ENCODE results near the gene C16orf96.
"Not testable (repeated sequence)": the region's sequence is repeated elsewhere in the genome, so short reads cannot be mapped to it uniquely, and the experiment has no call there.

C16orf96 gene

DNA sequence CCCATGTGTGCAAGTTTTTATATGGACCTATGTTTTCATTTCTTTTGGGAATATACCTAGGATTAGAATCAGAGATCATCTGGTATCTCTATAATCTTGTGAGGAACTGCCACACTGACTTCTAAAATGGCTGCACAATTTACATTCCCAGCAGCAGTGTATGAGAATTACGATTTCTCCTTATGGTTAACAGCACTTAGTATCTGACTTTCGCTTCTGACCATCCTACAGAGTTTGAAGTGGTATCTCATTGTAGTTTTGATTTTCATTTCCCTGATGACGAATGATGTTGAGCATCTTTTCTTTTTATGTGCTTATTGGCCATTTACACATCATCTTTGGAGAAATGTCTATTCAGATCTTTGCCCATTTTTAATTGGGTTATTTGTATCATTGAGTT, 10.0 kb downstream of the C16orf96 start:
- no peak for DNase-seq (ENCODE audit: low spot score)

DNA sequence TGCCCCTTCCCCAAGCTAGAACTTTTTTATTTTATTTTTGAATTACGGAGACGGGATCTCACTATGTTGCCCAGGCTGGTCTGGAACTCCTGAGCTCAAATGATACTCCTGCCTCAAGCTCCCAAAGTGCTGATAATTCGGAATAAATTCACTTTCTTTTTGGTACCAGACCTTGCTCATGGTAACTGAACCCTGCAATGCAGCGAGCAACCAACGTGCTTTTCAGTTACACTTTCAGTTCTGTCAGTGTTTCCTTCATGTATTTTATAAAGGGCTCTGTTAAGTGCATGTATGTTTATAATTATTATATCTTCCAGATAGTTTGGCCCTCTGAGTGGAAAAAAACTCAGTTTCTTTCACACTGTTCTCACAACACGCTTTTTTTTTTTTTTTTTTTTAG, 13.9 kb downstream of the C16orf96 start:
- no peak for DNase-seq (ENCODE audit: low spot score)

DNA sequence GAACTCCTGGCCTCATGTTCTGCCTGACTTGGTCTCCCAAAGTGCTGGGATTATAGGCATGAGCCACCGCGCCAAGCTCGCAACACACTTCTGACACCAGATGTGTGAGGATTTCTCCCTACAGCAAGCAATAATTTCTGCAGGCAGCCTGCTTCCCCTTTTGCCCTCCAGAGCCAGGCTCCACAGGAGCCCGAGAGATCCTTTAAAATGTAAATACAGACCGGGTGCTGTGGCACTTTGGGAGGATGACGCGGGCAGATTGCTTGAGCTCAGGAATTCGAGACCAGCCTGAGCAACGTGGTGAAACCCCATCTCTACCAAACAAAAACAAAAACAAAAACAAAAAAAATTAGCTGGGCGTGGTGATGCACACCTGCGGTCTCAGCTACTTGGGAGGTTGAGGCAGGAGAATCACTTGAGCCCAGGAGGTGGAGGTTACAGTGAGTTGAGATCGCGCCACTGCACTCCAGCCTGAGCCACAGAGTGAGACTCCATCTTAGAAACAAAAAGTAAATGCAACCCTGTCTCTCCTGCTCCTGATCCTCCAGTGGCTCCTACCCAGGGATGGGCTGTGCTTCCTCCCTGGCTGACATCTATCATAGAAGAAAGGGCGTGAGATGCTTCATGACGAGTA, 14.7 kb downstream of the C16orf96 start:
- DNase-seq (ENCODE audit: low spot score): no peak

DNA sequence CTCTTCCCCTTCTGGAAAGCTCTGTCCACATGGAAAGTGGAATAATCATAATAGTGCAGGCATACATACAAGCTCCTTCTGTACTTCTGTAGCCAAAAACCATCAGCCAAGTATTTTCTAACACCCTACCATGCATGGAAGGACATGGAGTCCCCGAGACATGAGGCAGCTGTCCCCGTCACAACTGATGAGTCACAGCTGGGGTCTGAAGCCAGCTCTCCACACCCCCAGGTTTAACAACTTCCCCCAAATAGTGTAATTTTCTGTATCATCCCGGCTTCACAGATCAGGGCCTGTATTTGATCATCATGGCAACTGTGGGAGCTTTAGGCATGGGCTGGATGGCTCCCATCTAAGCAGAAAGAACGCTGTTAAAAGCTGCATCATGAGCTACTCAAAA, 16.6 kb downstream of the C16orf96 start:
- no peak for DNase-seq (ENCODE audit: low spot score)

DNA sequence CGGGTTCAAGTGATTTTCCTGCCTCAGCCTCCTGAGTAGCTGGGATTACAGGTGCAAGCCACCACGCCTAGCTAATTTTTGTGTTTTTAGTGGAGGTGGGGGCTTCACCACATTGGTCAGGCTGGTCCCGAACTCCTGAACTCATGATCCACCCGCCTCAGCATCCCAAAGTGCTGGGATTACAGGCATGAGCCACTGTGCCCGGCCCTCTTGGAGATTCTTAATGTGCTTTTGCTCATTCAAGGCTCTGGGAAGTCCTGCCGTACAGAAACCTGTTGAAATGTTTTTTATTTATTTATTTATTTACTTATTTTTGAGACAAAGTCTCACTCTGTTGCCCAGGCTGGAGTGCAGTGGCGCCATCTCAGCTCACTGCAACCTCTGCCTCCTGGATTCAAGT, 17.8 kb downstream of the C16orf96 start:
- not testable (repeated sequence) for DNase-seq (ENCODE audit: low spot score)

DNA sequence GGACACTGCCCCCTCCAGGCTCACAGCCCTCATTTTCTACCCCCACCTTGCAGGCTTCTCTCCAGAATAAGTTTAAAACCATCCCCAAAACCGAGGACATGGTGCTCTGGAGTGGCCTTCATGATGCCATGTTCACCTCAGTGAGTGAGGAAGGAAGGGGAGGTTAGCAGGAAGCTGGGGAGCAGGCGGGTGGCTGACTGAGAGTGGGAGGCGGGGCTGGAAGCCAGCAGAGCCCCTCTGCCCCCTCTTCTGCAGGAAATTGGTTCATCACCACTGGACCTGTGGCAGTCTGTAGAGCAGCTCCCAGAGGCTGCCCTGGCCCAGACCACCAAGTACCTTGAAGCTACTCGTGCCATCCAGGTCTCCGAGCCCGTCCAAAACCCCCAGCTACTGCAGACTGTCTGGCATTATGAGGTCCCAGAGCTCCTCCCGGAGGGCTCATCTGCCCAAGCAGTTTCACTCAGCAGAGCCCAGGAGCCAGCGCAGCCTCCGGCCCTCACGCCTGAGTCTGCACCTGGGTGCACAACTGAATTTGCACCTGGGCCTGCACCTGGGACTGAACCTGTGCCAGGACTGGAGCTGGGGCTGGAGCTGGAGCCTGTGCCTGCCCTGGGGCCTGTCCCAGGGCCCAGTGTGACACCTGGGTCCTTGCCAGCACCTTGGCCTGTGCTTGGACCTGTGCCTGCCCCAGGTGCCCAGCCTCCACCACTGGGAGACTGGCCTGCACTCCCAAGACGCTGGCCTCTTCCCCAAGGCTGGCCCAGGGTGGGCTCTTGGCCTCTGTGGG, 19.0 kb downstream of the C16orf96 start:
- no peak for DNase-seq (ENCODE audit: low spot score)

DNA sequence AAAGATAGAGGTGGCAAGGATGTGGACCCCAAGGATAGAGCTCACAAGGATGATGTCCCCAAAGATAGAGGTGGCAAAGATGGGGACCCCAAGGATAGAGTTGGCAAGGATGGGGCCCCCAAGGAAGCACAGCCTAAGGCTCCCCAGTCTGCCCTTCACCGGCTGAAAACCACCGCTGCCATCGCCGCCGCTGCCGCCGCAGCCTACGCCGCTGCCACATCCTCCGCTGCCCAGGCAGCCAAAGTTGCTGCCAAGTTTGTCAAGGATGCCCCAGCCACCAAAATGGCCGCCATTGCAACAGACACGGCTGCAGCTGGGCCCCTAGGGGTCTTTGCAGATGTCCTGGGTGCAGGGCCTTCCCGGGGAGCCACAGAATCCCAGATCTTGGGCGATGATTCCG, 19.9 kb downstream of the C16orf96 start:
- DNase-seq (ENCODE audit: low spot score): no peak

DNA sequence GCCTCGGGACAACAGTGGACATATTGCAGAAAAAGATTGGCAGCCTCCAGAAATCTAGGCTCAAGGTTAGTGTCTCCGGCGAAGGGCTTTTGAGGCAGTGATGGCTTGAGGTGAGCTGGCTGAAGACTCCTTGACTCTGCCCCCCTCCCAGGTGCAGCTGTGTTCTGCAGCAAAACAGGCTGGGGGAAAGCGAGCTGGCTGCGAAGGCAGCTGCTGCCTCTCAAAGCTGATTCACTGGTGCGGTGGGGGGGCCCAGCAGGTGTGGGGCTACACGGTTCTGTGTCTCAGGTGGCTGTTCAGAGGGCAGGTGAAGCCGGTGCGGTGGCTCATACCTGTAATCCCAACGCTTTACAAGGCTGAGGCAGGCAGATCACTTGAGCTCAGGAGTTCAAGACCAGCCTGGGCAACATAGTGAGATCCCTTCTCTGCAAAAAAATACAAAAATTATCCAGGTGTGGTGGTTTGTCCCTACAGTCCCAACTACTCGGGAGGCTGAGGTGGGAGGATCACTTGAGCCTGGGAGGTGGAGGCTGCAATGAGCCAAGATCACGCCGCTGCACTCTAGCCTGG, 22.9 kb downstream of the C16orf96 start:
- no peak for DNase-seq (ENCODE audit: low spot score)

DNA sequence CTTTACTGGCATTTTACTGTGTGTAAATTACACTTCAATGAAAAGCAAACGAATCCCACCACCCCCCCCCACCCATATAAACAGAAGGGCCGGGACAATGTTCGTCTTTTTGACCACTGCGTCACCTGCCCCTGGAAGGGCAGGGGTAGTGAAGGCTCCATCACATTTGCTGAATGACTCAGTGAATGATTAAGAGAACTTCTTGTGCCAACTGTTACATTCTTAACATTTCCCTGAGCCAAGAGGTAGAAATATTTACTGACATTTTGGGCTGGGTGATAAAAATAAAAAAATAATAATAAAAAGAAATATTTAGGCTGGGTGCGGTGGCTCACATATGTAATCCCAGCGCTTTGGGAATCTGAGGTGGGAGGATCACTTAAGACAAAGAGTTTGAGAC, 24.1 kb downstream of the C16orf96 start:
- no peak for DNase-seq (ENCODE audit: low spot score)

DNA sequence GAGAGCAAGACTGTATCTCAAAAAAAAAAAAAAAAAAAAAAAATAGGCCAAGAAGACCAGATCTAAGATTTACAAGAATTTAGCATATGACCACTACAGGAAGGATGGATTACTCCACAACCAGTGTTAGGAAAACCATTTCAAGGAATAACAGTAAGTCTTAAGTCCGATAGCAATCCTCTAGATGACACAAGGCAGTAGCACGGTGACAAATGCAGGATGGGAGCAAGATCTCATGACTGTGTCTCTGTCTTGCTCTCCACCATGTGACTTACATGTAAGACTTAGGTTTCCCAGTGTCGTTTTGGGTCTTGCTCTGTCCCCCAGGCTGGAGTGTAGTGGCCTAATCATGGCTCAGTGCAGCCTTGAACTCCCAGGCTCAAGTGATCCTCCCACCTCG, 27.8 kb downstream of the C16orf96 start:
- DNase-seq (ENCODE audit: low spot score): no peak

DNA sequence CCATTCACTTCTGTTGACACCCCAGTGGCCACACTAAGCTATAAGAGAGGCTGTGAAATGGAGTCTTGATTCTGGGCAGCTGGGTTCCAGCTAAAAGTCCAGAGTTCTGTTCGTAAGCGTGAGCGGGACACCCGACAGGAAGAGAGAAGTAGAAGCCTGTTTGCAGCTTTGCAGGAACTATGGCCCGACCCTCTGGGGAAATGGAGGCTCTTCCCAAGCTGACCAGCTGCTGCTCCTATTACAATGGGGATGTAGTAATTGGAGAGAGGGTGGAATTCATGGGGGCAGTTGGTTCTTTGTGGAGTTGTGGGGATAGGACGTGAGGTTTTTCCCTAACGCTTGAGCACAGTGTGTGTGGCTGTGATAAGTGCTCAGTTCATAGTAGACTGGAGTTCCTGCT, 30.2 kb downstream of the C16orf96 start:
- DNase-seq (ENCODE audit: low spot score): no peak

DNA sequence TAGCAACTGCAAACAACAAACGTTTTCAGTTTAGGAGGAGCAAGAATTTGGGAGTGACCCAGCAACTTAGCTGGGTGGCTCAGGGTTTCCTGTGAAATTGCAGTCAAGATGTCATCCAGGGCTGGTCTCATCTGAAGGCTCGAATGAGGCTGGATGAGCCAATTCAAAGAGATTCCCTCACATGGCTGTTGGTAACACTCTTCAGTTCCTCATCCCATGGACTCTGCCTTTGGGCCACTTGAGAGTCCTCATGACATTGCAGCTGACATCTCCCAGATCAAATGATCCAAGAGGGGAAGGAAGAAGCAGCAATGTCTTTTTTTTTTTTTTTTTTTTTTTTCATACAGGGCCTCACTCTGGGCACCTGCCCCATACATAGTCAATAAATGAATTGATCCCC, 32.2 kb downstream of the C16orf96 start:
- DNase-seq (ENCODE audit: low spot score): no peak

DNA sequence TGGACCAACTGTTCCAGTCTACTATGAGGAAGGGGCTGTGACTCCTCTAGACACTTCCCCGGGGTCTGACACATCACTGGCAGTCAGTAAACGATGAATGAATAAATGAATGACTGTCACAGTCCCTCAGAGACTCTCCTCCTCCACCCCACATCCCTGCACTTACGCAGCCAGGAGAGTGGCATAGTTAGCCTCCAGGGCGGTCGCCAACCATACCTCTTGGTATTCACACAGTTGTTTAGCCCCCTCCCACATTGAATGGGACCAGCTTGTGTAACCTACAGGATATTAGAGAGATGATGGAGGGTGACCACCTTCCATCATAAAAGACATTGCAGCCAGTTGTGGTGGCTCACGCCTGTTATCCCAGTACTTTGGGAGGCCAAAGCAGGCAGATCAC, 32.8 kb downstream of the C16orf96 start:
- DNase-seq (ENCODE audit: low spot score): no peak

DNA sequence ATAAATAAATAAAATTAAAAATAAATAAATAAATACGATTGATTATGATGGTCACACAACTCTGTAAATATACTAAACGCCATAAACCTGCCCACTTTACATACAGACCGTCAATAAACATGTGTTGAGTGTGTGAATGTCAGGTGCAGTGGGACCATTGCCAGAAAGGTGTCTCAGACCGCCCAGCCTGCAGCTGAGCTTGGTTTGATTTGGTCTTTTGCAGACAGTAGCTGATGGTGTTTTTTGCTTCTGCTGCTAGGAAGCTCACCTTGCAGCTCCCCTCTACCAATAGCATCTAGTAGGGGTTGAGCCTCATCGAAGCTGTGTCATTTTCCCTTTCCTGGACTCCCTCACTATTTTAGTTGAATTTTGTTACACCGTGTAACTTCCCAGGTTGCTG, 35.1 kb downstream of the C16orf96 start:
- no peak for DNase-seq (ENCODE audit: low spot score)

DNA sequence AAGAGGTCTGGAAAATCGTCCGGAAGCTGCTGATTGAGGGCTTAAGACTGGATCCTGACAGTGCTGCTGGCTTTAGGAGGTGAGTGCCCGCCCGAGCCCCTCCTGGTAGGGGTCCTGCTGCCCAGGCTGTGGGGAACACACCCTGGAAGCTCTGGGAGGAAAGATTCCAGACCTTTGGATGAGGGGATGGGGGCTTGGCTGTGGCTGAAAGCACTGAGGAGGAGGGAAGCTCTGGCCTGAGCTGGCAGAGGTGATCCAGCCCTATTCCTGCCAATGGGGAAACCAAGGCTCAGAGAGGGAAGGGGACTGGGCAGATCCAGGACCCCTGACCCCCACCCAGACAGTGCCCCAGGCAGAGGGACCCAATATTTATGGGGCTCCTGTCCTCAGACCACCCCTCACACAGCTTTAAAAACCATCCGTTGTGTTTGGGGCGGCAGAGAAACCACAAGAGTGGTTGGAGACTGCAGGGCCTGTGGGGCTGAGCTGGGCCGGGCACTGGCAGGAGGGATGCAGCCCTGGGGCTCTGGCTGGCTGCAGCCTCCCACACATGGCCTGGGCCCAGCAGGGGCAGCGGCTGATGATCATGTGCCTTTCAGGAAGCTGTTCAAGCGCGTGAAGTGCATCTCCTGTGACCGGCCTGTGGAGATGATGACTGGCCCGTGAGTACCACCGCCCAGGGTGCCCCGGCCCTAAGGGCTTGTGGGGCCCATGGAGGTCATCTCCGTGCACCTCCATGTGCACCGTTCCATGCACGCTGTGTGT, 35.7 kb downstream of the C16orf96 start:
- DNase-seq (ENCODE audit: low spot score): no peak

DNA sequence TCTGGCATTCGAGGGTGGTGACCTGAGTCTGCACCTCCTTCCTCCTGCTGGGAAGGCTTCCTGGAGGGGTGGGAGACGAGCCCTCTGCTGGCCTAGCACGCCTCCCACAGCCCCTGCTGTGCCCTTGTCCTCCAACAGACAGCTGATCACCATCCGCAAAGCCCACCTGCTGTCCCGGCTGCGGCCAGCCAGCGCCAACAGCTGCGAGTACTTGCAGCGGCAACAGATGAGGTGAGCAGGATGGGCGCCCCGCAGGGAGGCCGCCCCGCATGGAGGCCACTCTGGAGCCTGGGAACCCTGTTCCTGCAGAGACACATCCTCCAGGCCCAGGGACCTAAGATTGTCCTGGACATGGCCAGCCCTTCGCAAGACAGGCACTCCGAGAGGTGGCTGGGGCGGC, 36.9 kb downstream of the C16orf96 start:
- DNase-seq (ENCODE audit: low spot score): peak; percentile 60

DNA sequence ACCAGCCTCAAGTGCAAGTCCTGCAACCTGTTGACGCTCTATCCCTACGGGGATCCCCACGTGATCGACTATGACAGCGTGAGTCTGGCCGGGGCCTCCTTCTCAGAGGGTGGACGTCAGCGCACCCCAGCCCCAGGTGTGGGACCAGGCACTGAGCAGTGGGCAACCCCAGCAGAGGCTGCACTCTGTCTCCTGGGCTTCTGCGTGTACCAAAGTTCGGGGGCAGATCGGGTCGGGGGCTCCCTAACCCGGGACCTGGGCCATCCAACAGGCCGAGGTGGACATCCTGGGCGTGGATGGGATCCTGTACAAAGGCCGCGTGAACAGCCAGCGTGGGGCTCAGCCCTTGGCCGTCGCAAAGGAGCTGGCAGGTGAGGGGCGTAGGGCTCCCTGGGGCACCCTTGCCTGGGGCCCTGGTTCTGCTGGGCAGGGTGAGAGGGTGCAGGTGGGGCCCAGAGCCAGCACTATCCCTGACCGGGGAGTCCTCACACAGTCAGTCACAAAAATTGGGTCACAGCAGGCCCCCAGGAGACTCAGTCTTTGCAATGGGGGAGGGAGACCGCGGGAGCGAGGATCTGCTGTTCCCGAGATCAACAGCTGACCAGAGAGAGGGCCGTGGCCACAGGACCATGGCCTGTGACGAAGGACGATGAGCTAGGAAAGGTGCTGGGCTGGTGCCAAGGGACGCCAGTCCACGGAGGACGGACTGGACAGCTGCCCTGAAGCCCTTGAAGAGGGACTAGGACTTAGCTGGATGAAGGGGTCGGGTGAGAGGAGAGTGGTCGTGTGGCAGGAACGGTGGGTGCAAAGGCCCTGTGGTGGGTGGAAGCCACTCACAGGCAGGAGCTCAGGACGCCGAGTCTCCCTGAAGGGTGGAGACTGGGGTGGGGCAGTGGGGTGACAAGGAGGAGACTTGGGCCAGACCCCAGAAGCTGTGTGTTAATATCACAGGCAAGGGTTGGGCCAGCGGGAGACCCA, 38.6 kb downstream of the C16orf96 start:
- DNase-seq (ENCODE audit: low spot score): no peak

DNA sequence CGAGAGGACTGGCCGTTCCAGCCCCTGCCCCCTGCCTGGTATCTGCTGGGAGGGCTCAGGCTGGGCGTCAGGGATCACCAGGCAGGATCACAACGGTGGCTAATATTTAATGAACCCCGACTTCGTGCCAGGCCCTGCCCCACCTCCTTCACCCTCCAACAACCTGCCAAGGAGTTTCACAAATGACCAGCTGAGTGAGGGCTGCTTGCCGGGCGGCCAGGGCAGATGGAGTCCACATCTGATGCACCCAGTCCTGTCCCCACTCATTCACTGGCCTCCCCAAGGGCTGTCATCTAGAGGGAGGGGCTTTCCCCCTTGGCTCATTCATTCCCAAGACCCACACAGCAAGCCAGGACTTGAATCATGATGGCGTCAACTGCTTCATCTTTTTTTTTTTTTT, 41.0 kb downstream of the C16orf96 start:
- DNase-seq (ENCODE audit: low spot score): no peak

DNA sequence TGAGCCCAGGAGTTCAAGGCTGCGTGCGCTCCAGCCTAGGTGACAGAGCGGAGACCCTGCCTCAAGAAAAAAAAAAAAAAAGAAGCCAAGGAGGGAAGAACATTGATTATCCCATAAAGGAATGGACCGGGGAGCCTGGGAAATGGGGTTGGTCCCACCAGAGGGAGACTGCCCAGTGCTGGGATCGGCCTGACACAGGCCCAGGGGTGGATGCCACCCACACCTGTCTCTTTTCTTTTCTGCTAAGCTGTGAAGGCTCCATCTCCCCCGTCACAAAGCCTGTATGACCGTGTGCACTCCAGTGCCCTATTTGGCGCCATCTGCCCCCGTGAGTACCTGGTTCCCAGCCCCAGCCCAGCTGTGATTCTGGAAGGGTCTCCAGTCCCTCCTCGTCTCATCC, 42.9 kb downstream of the C16orf96 start:
- no peak for DNase-seq (ENCODE audit: low spot score)

DNA sequence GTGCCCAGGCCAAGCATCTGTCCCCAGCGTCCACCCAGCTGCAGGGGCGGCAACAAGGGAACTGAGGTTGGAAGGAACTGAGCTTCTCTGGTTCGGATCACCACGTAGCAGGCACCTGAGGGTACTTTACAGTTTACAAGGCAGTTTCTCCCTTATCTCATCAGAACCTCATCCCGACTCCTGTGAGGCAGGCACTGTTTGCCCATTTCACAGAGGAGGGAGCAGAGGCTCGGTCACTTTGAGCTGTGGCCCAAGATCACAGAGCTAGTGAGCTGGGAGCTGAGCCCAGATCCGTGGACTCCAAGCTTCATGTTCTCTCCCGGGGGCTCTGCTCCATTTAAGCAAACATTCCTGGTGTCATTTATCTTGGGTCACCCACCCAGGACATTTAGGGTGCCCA, 43.4 kb downstream of the C16orf96 start:
- DNase-seq (ENCODE audit: low spot score): no peak

DNA sequence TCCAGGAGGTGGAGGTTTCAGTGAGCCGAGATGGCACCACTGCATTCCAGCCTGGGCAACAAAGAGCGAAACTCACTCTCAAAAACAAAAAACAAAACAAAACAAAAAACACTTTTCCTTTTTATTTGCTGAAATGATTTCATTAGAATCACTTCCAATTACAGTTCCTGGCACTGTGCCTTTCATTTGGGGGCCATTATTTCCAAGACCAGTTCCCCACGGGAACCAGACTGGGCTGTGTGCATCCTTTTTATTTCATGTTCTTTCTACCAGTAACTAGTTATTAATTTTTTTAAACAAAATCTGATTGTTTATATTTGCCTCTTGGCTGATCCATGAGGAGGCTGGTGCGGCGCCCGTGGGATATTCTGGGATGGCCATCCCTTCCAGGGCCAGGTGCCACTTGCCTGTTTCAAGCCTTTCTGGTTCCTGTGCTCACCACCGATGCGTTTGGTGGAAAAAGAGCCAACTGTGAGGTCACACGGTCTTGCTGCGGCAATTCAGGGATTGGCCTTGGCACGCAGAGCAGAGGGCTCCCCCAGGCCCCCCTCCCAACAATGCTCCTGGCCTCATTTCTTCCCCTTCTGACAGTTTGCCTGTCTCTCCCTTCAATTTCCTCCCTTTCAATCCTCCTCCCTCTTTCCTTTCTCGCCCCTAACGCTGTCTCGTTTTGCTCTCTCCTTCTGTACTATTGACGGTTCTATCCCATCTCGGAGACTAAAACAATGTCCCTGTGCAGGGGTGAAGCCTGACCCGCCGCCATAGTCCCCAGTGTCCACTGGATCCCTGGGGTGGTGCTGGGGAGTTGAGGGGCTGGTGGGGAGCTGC, 45.1 kb downstream of the C16orf96 start:
- no peak for DNase-seq (ENCODE audit: low spot score)

Measured in ecto neural progenitor cell (in vitro differentiated cells).